LNCAP (cell line): ENCODE results near the gene ELP4.

ENCODE experiments used
- CTCF ChIP-seq: fragments of 450-650 bp; IDR thresholded peaks from 2 replicates; pipeline ENCODE4 v1.5.1; 2017; ENCODE audit warnings: mild to moderate bottlenecking

Gene ELP4

GRCh38 chr11:31560842-31561476, 51.4 kb downstream of the ELP4 start:
- no peak for TF ChIP-seq CTCF

DNA sequence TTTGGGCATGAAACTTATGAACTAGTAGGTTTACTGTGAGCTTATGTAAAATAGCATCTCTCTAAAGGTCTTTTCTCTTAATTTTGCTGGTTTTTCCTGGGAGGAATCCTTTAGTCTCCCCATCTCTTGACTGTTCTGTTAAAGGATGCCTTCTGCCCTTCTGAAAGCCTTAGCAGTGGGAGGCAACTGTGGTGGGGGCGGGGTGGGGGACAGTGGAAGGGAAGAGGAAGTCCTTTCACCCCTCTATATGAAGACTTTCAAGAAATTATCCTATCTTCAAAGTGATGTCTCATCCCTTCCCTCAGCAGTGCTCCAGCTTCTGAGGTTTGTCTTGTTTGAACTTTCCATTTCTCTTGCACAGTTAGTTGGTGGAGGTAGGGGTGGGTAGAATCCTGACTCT, 73.1 kb downstream of the ELP4 start:
- TF ChIP-seq CTCF: no peak

GRCh38 chr11:31598454-31598853, 88.9 kb downstream of the ELP4 start:
- no peak for TF ChIP-seq CTCF

DNA sequence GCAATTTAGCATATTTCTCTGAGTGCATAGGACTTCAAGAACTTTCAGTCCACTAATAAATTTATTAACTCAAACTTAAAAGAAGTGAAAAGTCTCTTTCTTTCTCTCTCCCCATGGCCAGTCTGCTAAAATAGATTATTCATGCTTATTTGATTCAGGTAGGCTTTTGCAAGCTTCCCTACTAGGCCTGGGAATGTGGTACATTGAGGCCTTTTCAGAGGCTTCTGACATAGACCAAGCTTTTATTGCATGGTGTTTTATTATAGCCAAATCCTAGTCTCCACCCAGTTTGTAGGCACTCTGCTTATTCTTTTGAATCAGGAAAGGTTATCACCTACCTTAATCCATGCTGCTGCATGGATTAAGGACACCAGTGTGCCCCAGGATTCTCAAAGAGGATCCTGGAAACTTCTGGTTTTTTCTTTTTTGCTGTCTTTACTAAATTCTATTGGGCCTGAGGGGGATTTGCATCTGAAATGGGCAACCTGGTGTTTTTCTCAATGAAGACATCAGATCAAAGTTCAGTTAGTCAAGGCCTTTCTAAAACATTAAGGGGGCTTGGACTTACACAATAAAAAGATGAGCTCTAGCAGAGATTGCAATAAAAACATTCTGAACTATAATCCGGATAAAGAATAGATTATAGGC, 92.2 kb downstream of the ELP4 start:
- TF ChIP-seq CTCF: no peak

DNA sequence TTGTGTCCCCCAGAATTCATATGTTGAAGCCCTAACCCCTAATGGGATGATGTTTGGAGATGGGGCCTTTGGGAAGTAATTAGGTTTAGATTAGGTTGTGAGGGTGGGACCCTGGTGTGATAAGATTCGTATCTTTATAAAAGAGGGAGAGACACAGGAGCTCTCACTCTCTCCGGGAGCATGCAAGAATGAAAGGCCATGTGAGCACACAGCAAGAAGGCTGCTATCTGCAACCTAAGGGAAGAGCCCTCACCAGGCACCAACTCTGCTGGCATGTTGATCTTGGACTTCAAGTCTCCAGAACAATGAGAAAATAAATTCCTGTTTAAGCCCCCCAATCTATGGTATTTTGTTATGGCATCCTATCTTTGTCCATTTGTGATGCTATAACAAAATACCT, 97.3 kb downstream of the ELP4 start:
- no peak for TF ChIP-seq CTCF

DNA sequence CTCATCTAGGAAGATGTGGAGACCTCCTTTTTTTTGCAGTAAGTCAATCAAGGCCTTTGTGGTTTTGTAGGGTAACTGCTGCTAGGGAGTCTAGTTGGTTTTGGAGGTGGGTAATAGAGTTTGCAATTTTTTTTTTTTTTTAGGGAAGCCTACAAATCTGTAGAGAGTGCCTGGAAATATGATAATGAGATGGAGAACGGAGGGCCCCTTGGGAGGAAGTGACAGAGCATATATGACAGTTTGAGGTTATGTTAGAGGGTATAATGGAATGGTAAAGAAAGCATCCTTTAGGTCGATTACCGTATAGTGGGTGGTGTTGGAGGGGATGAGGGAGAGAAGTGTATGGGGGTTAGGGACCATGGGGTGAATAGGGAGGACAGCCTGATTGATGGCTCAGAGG, 98.3 kb downstream of the ELP4 start:
- TF ChIP-seq CTCF: no peak

GRCh38 chr11:31608995-31609394, 99.4 kb downstream of the ELP4 start:
- no peak for TF ChIP-seq CTCF
